ENCODE data around the gene FTO. TPM values are rescaled to one million over a fixed set of nuclear protein-coding genes. Genes with fewer than 3 reads are reported as not detected.

Gene FTO
- polyA plus RNA-seq, 1 donor = 53.4 TPM

Other genes with a start within 250 kb of the FTO start
- 48.2 TPM for gene AKTIP, start 200.9 kb upstream of the FTO start, polyA plus RNA-seq (ENCODE audit: insufficient read length)
- 7.5 TPM for gene RPGRIP1L, start 297 bp upstream of the FTO start, polyA plus RNA-seq (ENCODE audit: insufficient read length)